SK-N-SH (cell line): ENCODE measurements around the gene SPEG. TPM values are rescaled to one million over a fixed set of nuclear protein-coding genes. Genes with fewer than 3 reads are reported as not detected.

ENCODE experiments used
- CTCF ChIA-PET: fragments of 300-600, 350-600 bp; formaldehyde crosslinking; extraction: SDS; loops from one replicate; lab custom pipeline; 2021; lab: Yijun Ruan, JAX
- POLR2A ChIA-PET: fragments of 350-600 bp; sonication (Branson Sonifier 250); formaldehyde crosslinking; extraction: SDS; loops from one replicate; lab custom pipeline; 2020; ENCODE audit warnings: antibody characterized with exemption, inconsistent platforms; lab: Yijun Ruan, JAX
- DNase-seq: peaks from one replicate; pipeline ENCODE4 v3.0.0; 2012
- H2AFZ ChIP-seq: fragments of 200-600 bp; sonication (generic); 2 replicates; pipeline ENCODE4 v1.8.1; 2016; ENCODE audit warnings: antibody characterized with exemption, mild to moderate bottlenecking, low read depth
- H3F3A ChIP-seq: fragments of 200-600 bp; sonication (generic); replicated peaks from 2 replicates; pipeline ENCODE3; 2016; ENCODE audit warnings: antibody characterized with exemption, mild to moderate bottlenecking; ENCODE audit not compliant: insufficient read depth
- H3K27ac ChIP-seq, 2 experiments: fragments of 200-500 bp in 1 of 2; fragments of 200-600 bp in 1 of 2; sonication (Bioruptor generic) in 1 of 2; sonication (generic), shearing (Covaris generic) in 1 of 2; 2 replicates each; pipeline versions ENCODE4 v1.5.1 to v1.6.1; 2014 to 2016; ENCODE audit warnings: low read depth in 2 of 2, inconsistent platforms in 1 of 2, low read length in 1 of 2, mild to moderate bottlenecking in 1 of 2, mixed read lengths in 1 of 2
- H3K27me3 ChIP-seq: fragments of 200-600 bp; sonication (generic), shearing (Covaris generic); 2 replicates; pipeline ENCODE4 v1.6.1; 2016; ENCODE audit warnings: mixed run types; ENCODE audit not compliant: insufficient read depth
- H3K36me3 ChIP-seq, 2 experiments: fragments of 200-500 bp in 1 of 2; fragments of 200-600 bp in 1 of 2; sonication (Bioruptor generic) in 1 of 2; sonication (generic) in 1 of 2; replicated peaks in 1 of 2; 2 replicates each; pipeline versions ENCODE3 to v1.5.1; 2014 to 2016; ENCODE audit warnings: low read length in 1 of 2, mild to moderate bottlenecking in 1 of 2; ENCODE audit not compliant: insufficient read depth in 2 of 2, control insufficient read depth in 1 of 2
- H3K4me1 ChIP-seq, 2 experiments: fragments of 200-500 bp in 1 of 2; fragments of 200-600 bp in 1 of 2; sonication (Bioruptor generic) in 1 of 2; sonication (generic), shearing (Covaris generic) in 1 of 2; 2 replicates each; pipeline versions ENCODE4 v1.5.1 to v1.6.1; 2014 to 2016; ENCODE audit warnings: low read depth in 1 of 2, low read length in 1 of 2, mixed run types in 1 of 2; ENCODE audit not compliant: insufficient read depth in 2 of 2, control insufficient read depth in 1 of 2
- H3K4me2 ChIP-seq: fragments of 200-600 bp; sonication (generic), shearing (Covaris generic); 2 replicates; pipeline ENCODE4 v1.6.1; 2017; ENCODE audit warnings: mixed run types
- H3K4me3 ChIP-seq, 2 experiments: fragments of 200-500 bp in 1 of 2; fragments of 200-600 bp in 1 of 2; sonication (Bioruptor generic) in 1 of 2; sonication (generic), shearing (Covaris generic) in 1 of 2; 2 replicates each; pipeline versions ENCODE4 v1.5.1 to v1.8.1; 2014 to 2016; ENCODE audit warnings: low read depth in 2 of 2, inconsistent platforms in 1 of 2, low read length in 1 of 2, mild to moderate bottlenecking in 1 of 2, mixed read lengths in 1 of 2, moderate library complexity in 1 of 2
- H3K79me2 ChIP-seq: fragments of 200-600 bp; sonication (generic); 2 replicates; pipeline ENCODE4 v1.8.1; 2017; ENCODE audit warnings: mild to moderate bottlenecking; ENCODE audit not compliant: insufficient read depth
- H3K9ac ChIP-seq: fragments of 200-600 bp; sonication (generic); 2 replicates; pipeline ENCODE4 v1.6.1; 2017; ENCODE audit warnings: mixed run types
- H3K9me2 ChIP-seq: fragments of 200-600 bp; sonication (generic); 2 replicates; pipeline ENCODE4 v1.6.1; 2017; ENCODE audit warnings: mixed run types
- H3K9me3 ChIP-seq: fragments of 200-600 bp; sonication (generic); 2 replicates; pipeline ENCODE4 v1.6.1; 2017; ENCODE audit warnings: mixed run types, mild to moderate bottlenecking, moderate library complexity
- H4K20me1 ChIP-seq: fragments of 200-600 bp; sonication (generic); 2 replicates; pipeline ENCODE4 v1.6.1; 2017; ENCODE audit warnings: mild to moderate bottlenecking, mixed run types; ENCODE audit not compliant: insufficient read depth
- FOXJ3 ChIP-seq: sonication (generic); formaldehyde crosslinking; IDR thresholded peaks from 2 replicates; pipeline ENCODE4 v1.5.1; 2020; ENCODE audit warnings: mild to moderate bottlenecking, missing genetic modification reagents
- FOXM1 ChIP-seq: IDR thresholded peaks from 2 replicates; pipeline ENCODE4 v1.4.0; 2012; ENCODE audit warnings: low read depth, mild to moderate bottlenecking
- GATA2 ChIP-seq: sonication (generic); formaldehyde crosslinking; IDR thresholded peaks from 2 replicates; pipeline ENCODE4 v1.5.0; 2020; ENCODE audit warnings: mild to moderate bottlenecking, missing genetic modification reagents
- MEF2A ChIP-seq: IDR thresholded peaks from 2 replicates; pipeline ENCODE4 v1.4.0; 2012; ENCODE audit warnings: low read depth, borderline replicate concordance
- MXI1 ChIP-seq: IDR thresholded peaks from 2 replicates; pipeline ENCODE4 v1.6.1; 2012; ENCODE audit warnings: mild to moderate bottlenecking, low read depth, low read length, improper control_type of control experiment
- NFIC ChIP-seq: IDR thresholded peaks from 2 replicates; pipeline ENCODE4 v1.4.0; 2012; ENCODE audit warnings: borderline replicate concordance
- POLR2AphosphoS5 ChIP-seq: IDR thresholded peaks from 2 replicates; pipeline ENCODE4 v1.6.1; 2012; ENCODE audit warnings: low read depth, low read length
- RAD21 ChIP-seq: IDR thresholded peaks from 2 replicates; pipeline ENCODE4 v1.6.1; 2012; ENCODE audit warnings: mild to moderate bottlenecking, low read length
- RCOR1 ChIP-seq: fragments of 150-350 bp; IDR thresholded peaks from 2 replicates; pipeline ENCODE4 v1.6.1; 2017; ENCODE audit warnings: antibody characterized with exemption, low read length
- RFX5 ChIP-seq: IDR thresholded peaks from 2 replicates; pipeline ENCODE4 v1.6.1; 2012; ENCODE audit warnings: mild to moderate bottlenecking, improper control_type of control experiment, low read length
- SIN3A ChIP-seq: IDR thresholded peaks from 2 replicates; pipeline ENCODE4 v1.6.1; 2012; ENCODE audit warnings: low read depth, mild to moderate bottlenecking, low read length, moderate library complexity, borderline replicate concordance
- SMC3 ChIP-seq: IDR thresholded peaks from 2 replicates; pipeline ENCODE4 v1.6.1; 2012; ENCODE audit warnings: low read depth, low read length, improper control_type of control experiment
- TCF12 ChIP-seq: IDR thresholded peaks from 2 replicates; pipeline ENCODE4 v1.4.0; 2012
- TEAD4 ChIP-seq: IDR thresholded peaks from 2 replicates; pipeline ENCODE4 v1.4.0; 2012; ENCODE audit warnings: mild to moderate bottlenecking, borderline replicate concordance; ENCODE audit not compliant: insufficient read depth
- YY1 ChIP-seq: IDR thresholded peaks from 2 replicates; pipeline ENCODE4 v1.4.0; 2012; ENCODE audit warnings: low read depth, mild to moderate bottlenecking
- WGBS: methylation state at CpG from one replicate; pipeline ENCODE4 v1.1.6; 2017; ENCODE audit warnings: low lambda C conversion rate; 5-methylcytosine and 5-hydroxymethylcytosine counted together
- polyA plus RNA-seq, 3 experiments: library from polyadenylated mRNA; depleted of rRNA; stranded (reverse); fragments of >200 nt; gene quantifications; 2 replicates each; pipeline ENCODE4 v1.2.3, GENCODE V29; 2012
- TF ChIP-seq, protein P1 (sequence below): IDR thresholded peaks from 2 replicates; pipeline ENCODE4 v1.6.1; 2012; ENCODE audit warnings: mild to moderate bottlenecking, low read depth, low read length, moderate library complexity
- TF ChIP-seq, protein P2 (sequence below): IDR thresholded peaks from 2 replicates; pipeline ENCODE4 v1.4.0; 2012; ENCODE audit warnings: low read depth
- TF ChIP-seq, protein P3 (sequence below): fragments of 150-350 bp; IDR thresholded peaks from 2 replicates; pipeline ENCODE4 v1.6.1; 2017; ENCODE audit warnings: antibody characterized with exemption, low read length, low read depth, borderline replicate concordance
- TF ChIP-seq, protein P4 (sequence below): fragments of 150-350 bp; IDR thresholded peaks from 2 replicates; pipeline ENCODE4 v1.6.1; 2016; ENCODE audit warnings: mild to moderate bottlenecking, low read depth, low read length
- TF ChIP-seq, protein P5 (sequence below): fragments of 200-600 bp; sonication (generic); IDR thresholded peaks from 2 replicates; pipeline ENCODE4 v1.6.1; 2017; ENCODE audit warnings: antibody characterized with exemption, mild to moderate bottlenecking, moderate library complexity

The SPEG gene
- polyA plus RNA-seq, 1 of the 3 experiments (the other 2 are of a cell fraction): 107 TPM

DNA sequence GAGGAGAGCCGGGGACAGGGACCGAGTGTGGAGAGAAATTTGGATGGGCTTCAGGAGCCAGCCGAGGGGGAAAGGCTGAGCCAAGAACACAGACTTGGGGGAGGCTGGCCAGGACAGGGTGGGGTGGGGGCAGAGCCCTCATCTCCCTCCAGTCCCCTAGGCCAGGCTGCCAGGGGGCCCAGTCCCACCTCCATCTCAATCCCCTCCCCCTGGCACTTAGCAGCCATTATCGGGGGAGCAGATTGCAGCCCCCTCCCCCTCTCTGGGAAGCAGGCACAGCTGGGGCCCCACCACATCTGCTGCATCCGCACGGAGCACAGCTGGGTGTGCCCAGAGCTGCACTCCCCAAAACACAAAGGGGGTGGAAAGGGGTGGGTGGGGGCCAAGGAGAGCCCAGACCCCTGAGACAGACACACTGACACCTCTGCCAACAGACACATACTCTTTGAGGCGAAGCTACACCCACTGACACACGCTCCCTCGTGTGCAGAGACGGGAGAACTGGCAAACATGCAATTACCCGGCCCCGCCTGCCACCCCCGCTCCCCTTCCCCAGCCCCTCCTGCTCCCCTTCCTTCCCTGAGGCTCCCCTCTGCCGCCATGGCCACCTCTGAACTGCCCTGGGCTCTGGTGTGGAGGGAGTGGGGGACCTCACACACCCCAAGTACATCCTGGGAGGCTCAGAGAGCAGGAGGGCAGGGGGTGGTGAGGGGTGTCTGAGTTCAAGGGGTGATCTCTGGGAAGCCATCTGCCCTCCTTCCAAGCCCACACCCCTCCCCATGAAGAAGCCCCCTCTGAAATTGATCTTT, 74.5 kb downstream of the SPEG start (continued):
- no peak for TF ChIP-seq FOXM1

DNA sequence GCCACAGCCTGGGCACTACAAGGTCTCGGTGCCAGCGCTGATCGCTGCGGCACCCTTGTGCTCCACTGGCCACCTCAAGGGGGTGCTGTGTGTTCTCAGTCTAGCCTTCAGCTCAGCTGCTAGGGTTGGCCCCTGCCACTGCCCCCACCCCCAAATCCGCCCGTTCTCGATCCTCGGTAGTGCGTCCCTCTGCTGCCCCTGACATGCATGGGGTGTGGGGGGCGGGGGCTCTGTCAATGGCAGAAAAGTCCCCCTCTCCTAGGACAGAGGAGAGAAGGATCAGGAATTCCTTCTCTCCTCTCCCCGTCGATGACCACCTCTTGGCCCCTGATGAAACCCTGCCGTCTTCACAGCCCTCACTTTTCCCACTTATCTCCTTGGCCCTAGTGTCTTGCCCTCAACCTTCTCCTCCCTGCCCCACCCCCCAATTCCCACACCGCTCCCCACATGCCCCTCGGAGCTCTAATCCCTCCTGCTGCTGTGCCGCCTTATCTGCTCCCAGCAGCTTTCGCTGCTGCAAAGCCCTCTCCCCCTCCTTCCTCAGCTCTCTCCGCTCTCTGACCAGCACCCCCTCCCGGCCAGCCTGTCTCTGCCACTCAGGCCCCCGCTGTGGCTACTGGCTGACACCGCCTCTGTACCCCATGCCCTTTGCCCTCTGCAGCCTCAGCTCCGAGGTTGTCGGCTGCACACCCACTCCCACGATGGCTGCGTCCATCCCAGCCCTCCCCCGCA, 75.3 kb downstream of the SPEG start:
- WGBS: 7% methylated on average over 19 of the region's 26 CpGs
- H3K9ac ChIP-seq: no peak overlapping the region
- peak overlapping the region; percentile 36 to 46; a peak in 3 of 4 replicates for H3K4me3 ChIP-seq
- no peaks in the 10 kb centered on the region for H3K9me3 ChIP-seq
- no peaks in the 10 kb centered on the region for H3K9me2 ChIP-seq
- H3K27me3 ChIP-seq: peaks cover 21% of the 10 kb centered on the region
- peak; percentile 83 for DNase-seq
- H3K4me2 ChIP-seq: peak overlapping the region; percentile 70; the same call in 1 of the 2 replicates
- CTCF ChIA-PET: interaction anchor here (0.6 to 62.1 kb wide), 13 partner anchors 5 to 751 kb away, joined by 3 to 2824 read pairs (median 5); partner anchors contain the start of genes ASIC4, CHPF, GMPPA and TMEM198
- no peak overlapping the region for H2AFZ ChIP-seq
- H4K20me1 ChIP-seq: no peaks in the 10 kb centered on the region
- POLR2A ChIA-PET: interaction anchor here (0.8 to 13.5 kb wide), 11 partner anchors 10 to 106 kb away, joined by 3 to 210 read pairs (median 5); partner anchors contain the start of genes GMPPA and OBSL1
- H3K79me2 ChIP-seq: no peaks in the 10 kb centered on the region
- peak overlapping the region in 1 of 2 experiments; percentile 96; a peak in 2 of 4 replicates for H3K27ac ChIP-seq
- H3K4me1 ChIP-seq: peaks cover 3 to 99% of the 10 kb centered on the region in 2 experiments; a peak in 2 of 4 replicates
- H3F3A ChIP-seq: no peaks in the 10 kb centered on the region
- peaks cover 0 to 16% of the 10 kb centered on the region in 2 experiments for H3K36me3 ChIP-seq
- TF ChIP-seq MEF2A: no peak
- TF ChIP-seq, protein P1, sequence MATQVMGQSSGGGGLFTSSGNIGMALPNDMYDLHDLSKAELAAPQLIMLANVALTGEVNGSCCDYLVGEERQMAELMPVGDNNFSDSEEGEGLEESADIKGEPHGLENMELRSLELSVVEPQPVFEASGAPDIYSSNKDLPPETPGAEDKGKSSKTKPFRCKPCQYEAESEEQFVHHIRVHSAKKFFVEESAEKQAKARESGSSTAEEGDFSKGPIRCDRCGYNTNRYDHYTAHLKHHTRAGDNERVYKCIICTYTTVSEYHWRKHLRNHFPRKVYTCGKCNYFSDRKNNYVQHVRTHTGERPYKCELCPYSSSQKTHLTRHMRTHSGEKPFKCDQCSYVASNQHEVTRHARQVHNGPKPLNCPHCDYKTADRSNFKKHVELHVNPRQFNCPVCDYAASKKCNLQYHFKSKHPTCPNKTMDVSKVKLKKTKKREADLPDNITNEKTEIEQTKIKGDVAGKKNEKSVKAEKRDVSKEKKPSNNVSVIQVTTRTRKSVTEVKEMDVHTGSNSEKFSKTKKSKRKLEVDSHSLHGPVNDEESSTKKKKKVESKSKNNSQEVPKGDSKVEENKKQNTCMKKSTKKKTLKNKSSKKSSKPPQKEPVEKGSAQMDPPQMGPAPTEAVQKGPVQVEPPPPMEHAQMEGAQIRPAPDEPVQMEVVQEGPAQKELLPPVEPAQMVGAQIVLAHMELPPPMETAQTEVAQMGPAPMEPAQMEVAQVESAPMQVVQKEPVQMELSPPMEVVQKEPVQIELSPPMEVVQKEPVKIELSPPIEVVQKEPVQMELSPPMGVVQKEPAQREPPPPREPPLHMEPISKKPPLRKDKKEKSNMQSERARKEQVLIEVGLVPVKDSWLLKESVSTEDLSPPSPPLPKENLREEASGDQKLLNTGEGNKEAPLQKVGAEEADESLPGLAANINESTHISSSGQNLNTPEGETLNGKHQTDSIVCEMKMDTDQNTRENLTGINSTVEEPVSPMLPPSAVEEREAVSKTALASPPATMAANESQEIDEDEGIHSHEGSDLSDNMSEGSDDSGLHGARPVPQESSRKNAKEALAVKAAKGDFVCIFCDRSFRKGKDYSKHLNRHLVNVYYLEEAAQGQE: no peak
- TF ChIP-seq, protein P2, sequence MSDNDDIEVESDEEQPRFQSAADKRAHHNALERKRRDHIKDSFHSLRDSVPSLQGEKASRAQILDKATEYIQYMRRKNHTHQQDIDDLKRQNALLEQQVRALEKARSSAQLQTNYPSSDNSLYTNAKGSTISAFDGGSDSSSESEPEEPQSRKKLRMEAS: no peak
- TF ChIP-seq RAD21: peak; percentile 77
- TF ChIP-seq FOXM1: no peak
- TF ChIP-seq FOXJ3 (CRISPR knock-in tag): no peak
- peak; percentile 67; the same call in 1 of the 2 replicates for TF ChIP-seq GATA2 (CRISPR knock-in tag)
- TF ChIP-seq TEAD4: no peak
- TF ChIP-seq RFX5: no peak
- TF ChIP-seq, protein P3, sequence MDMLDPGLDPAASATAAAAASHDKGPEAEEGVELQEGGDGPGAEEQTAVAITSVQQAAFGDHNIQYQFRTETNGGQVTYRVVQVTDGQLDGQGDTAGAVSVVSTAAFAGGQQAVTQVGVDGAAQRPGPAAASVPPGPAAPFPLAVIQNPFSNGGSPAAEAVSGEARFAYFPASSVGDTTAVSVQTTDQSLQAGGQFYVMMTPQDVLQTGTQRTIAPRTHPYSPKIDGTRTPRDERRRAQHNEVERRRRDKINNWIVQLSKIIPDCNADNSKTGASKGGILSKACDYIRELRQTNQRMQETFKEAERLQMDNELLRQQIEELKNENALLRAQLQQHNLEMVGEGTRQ: no peak
- TF ChIP-seq MXI1: peak; percentile 35; the same call in 1 of the 2 replicates
- TF ChIP-seq RCOR1: no peak
- no peak for TF ChIP-seq POLR2AphosphoS5
- TF ChIP-seq, protein P4, sequence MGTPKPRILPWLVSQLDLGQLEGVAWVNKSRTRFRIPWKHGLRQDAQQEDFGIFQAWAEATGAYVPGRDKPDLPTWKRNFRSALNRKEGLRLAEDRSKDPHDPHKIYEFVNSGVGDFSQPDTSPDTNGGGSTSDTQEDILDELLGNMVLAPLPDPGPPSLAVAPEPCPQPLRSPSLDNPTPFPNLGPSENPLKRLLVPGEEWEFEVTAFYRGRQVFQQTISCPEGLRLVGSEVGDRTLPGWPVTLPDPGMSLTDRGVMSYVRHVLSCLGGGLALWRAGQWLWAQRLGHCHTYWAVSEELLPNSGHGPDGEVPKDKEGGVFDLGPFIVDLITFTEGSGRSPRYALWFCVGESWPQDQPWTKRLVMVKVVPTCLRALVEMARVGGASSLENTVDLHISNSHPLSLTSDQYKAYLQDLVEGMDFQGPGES: no peak
- no peak for TF ChIP-seq YY1
- no peak for TF ChIP-seq TCF12
- peak; percentile 60; the same call in 1 of the 2 replicates for TF ChIP-seq SMC3
- TF ChIP-seq SIN3A: 0 out of 2 replicates have a peak, but pooled peaks have one; percentile 31
- no peak for TF ChIP-seq NFIC
- TF ChIP-seq, protein P5, sequence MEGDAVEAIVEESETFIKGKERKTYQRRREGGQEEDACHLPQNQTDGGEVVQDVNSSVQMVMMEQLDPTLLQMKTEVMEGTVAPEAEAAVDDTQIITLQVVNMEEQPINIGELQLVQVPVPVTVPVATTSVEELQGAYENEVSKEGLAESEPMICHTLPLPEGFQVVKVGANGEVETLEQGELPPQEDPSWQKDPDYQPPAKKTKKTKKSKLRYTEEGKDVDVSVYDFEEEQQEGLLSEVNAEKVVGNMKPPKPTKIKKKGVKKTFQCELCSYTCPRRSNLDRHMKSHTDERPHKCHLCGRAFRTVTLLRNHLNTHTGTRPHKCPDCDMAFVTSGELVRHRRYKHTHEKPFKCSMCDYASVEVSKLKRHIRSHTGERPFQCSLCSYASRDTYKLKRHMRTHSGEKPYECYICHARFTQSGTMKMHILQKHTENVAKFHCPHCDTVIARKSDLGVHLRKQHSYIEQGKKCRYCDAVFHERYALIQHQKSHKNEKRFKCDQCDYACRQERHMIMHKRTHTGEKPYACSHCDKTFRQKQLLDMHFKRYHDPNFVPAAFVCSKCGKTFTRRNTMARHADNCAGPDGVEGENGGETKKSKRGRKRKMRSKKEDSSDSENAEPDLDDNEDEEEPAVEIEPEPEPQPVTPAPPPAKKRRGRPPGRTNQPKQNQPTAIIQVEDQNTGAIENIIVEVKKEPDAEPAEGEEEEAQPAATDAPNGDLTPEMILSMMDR: peak; percentile 76
